HL-60 (cell line): Measurements from ENCODE around the gene TEX54.

Experiments used
- DNase-seq, 2 experiments: peaks; one replicate each; pipeline ENCODE4 v3.0.0-alpha.2; 2010 to 2020; ENCODE audit warnings: low read depth in 1 of 2, low spot score in 1 of 2
- H3K27ac ChIP-seq: fragments of 250-450 bp; sonication (Bioruptor Pico); replicated peaks from 2 replicates; pipeline ENCODE4 v1.5.1; 2020; ENCODE audit warnings: mild to moderate bottlenecking, moderate library complexity
- H3K27me3 ChIP-seq: fragments of 250-450 bp; sonication (Bioruptor Pico); 2 replicates; pipeline ENCODE4 v1.5.1; 2021; ENCODE audit warnings: mild to moderate bottlenecking, moderate library complexity; ENCODE audit not compliant: insufficient read depth, poor library complexity, severe bottlenecking
- H3K4me3 ChIP-seq: replicated peaks from 2 replicates; pipeline ENCODE4 v1.5.1; 2011; ENCODE audit warnings: mild to moderate bottlenecking, control low read depth, low read length; ENCODE audit not compliant: insufficient read depth
- GABPA ChIP-seq: IDR thresholded peaks from 2 replicates; pipeline ENCODE4 v1.6.1; 2012; ENCODE audit warnings: low read depth
- POLR2AphosphoS5 ChIP-seq: IDR thresholded peaks from 2 replicates; pipeline ENCODE4 v1.6.1; 2012; ENCODE audit warnings: low read depth
- SPI1 ChIP-seq: IDR thresholded peaks from 2 replicates; pipeline ENCODE4 v1.6.1; 2012; ENCODE audit warnings: low read depth, mild to moderate bottlenecking, borderline replicate concordance
- TF ChIP-seq, protein P1 (sequence below): IDR thresholded peaks from 2 replicates; pipeline ENCODE4 v1.6.1; 2012; ENCODE audit warnings: low read depth; ENCODE audit not compliant: insufficient replicate concordance
- TF ChIP-seq, protein P2 (sequence below): IDR thresholded peaks from one replicate; pipeline ENCODE4 v1.5.1; 2011; ENCODE audit warnings: low read length, control low read depth, inconsistent platforms; ENCODE audit not compliant: insufficient read depth

The TEX54 gene

DNA sequence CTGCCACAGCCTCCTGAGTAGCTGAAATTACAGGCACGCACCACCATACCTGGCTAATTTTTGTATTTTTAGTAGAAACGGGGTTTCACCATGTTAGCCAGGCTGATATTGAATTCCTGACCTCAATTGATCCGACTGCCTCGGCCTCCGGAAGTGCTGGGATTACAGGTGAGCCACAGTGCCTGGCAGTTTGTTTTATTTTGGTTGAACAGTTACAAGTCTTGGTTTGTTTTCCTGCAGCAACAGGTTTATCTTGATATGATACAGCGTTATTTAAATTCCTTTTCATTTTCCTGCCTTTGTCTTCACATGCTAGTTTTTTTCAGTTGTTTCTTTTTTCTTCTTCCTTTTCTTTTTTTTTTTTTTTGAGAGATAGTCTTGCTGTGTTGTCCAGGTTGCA lies 44.1 kb upstream of the TEX54 start:
- no peak overlapping the region for H3K27ac ChIP-seq
- DNase-seq = no peak
- no peak for TF ChIP-seq SPI1
- TF ChIP-seq GABPA = no peak
- TF ChIP-seq, protein P1, sequence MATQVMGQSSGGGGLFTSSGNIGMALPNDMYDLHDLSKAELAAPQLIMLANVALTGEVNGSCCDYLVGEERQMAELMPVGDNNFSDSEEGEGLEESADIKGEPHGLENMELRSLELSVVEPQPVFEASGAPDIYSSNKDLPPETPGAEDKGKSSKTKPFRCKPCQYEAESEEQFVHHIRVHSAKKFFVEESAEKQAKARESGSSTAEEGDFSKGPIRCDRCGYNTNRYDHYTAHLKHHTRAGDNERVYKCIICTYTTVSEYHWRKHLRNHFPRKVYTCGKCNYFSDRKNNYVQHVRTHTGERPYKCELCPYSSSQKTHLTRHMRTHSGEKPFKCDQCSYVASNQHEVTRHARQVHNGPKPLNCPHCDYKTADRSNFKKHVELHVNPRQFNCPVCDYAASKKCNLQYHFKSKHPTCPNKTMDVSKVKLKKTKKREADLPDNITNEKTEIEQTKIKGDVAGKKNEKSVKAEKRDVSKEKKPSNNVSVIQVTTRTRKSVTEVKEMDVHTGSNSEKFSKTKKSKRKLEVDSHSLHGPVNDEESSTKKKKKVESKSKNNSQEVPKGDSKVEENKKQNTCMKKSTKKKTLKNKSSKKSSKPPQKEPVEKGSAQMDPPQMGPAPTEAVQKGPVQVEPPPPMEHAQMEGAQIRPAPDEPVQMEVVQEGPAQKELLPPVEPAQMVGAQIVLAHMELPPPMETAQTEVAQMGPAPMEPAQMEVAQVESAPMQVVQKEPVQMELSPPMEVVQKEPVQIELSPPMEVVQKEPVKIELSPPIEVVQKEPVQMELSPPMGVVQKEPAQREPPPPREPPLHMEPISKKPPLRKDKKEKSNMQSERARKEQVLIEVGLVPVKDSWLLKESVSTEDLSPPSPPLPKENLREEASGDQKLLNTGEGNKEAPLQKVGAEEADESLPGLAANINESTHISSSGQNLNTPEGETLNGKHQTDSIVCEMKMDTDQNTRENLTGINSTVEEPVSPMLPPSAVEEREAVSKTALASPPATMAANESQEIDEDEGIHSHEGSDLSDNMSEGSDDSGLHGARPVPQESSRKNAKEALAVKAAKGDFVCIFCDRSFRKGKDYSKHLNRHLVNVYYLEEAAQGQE = no peak
- TF ChIP-seq POLR2AphosphoS5 = no peak
- TF ChIP-seq, protein P2, sequence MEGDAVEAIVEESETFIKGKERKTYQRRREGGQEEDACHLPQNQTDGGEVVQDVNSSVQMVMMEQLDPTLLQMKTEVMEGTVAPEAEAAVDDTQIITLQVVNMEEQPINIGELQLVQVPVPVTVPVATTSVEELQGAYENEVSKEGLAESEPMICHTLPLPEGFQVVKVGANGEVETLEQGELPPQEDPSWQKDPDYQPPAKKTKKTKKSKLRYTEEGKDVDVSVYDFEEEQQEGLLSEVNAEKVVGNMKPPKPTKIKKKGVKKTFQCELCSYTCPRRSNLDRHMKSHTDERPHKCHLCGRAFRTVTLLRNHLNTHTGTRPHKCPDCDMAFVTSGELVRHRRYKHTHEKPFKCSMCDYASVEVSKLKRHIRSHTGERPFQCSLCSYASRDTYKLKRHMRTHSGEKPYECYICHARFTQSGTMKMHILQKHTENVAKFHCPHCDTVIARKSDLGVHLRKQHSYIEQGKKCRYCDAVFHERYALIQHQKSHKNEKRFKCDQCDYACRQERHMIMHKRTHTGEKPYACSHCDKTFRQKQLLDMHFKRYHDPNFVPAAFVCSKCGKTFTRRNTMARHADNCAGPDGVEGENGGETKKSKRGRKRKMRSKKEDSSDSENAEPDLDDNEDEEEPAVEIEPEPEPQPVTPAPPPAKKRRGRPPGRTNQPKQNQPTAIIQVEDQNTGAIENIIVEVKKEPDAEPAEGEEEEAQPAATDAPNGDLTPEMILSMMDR = no peak
- H3K27me3 ChIP-seq = no peaks in the 10 kb centered on the region
- H3K4me3 ChIP-seq = no peak overlapping the region

DNA sequence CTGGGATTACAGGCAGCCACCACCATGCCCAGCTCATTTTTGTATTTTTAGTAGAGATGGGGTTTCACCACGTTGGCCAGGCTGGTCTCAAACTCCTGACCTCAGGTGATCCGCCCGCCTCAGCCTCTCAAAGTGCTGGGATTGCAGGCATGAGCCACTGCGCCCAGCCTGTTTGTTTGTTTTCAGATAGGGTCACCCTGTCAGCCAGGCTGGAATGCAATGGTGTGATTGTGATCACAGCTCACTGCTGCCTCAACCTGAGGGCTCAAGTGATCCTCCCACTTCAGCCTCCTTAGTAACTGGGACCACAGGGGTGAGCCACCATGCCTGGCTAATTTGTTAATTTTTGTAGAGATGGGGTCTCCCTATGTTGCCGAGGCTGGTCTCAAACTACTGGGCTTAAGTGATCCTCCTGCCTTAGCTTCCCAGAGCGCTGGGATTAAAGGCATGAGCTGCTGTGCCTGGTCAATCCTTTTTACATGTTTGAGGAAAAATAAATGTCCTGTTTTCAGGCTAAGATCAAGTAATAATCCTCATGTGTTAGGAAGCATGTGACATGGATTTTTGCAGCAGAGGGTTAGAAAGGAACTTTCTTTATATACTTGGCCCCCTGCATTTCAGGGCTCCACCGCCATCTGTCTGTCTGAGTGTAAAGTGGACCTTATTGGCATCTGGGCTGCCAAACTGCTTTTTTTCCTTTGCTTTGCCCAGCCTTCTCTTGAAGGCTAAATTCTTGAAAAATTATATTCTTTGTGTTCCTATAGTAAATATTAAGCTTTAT lies 43.2 kb upstream of the TEX54 start:
- no peak overlapping the region for H3K27ac ChIP-seq
- TF ChIP-seq GABPA (no peak), POLR2AphosphoS5 (no peak), SPI1 (no peak)
- TF ChIP-seq, protein P1 = no peak
- TF ChIP-seq, protein P2 = no peak
- DNase-seq = no peak
- no peak overlapping the region for H3K4me3 ChIP-seq
- H3K27me3 ChIP-seq = no peaks in the 10 kb centered on the region

DNA sequence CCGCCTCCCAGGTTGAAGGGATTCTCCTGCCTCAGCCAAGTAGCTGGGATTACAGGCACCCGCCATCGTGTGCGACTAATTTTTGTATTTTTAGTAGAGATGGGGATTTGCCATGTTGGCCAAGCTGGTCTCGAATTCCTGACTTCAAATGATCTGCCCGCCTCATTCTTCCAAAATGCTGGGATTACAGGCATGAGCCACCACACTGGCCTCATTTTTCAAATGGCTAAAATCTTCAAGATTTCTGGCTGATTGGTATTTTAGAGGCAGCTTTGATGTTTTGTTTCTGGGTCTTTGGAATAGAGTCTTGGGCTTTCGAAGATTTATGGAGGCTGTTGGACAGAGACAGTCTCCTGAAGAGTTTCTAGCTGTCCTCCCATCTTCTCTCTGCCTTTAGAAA lies 42.2 kb upstream of the TEX54 start:
- no peak overlapping the region for H3K4me3 ChIP-seq
- H3K27me3 ChIP-seq = no peaks in the 10 kb centered on the region
- DNase-seq = no peak
- no peak overlapping the region for H3K27ac ChIP-seq
- TF ChIP-seq GABPA (no peak), POLR2AphosphoS5 (no peak), SPI1 (no peak)
- TF ChIP-seq, protein P2 = no peak
- TF ChIP-seq, protein P1 = no peak
